KOPT-K1 (cell line): ENCODE results near the gene WDR17.
A peak's percentile ranks its signal among the peaks of the same experiment; 100 is the strongest.
"Not testable (repeated sequence)": the region's sequence is repeated elsewhere in the genome, so short reads cannot be mapped to it uniquely, and the experiment has no call there.

Source experiments
- H3K27ac ChIP-seq: fragments of 200-600 bp; sonication (generic); 2 replicates; pipeline ENCODE4 v1.5.1; 2016; ENCODE audit warnings: antibody characterized with exemption, mild to moderate bottlenecking, low read depth, low read length; ENCODE audit not compliant: poor library complexity, severe bottlenecking
- H3K36me3 ChIP-seq: fragments of 200-600 bp; sonication (generic); 2 replicates; pipeline ENCODE4 v1.5.1; 2017; ENCODE audit warnings: antibody characterized with exemption, mild to moderate bottlenecking, low read length, moderate library complexity; ENCODE audit not compliant: insufficient read depth
- H3K9me3 ChIP-seq: fragments of 200-600 bp; sonication (generic); 2 replicates; pipeline ENCODE4 v1.5.1; 2017; ENCODE audit warnings: antibody characterized with exemption, low read length, mild to moderate bottlenecking; ENCODE audit not compliant: insufficient read depth, poor library complexity, severe bottlenecking

WDR17 gene

GRCh38 chr4:176193938-176194337 is 128.3 kb downstream of the WDR17 start:
- Histone ChIP-seq H3K9me3 (no peaks in the 10 kb centered on the region), H3K27ac (no peak overlapping the region), H3K36me3 (no peaks in the 10 kb centered on the region)

GRCh38 chr4:176195184-176195978 is 129.7 kb downstream of the WDR17 start, which contains the start of gene SPATA4:
Gene SPATA4, minus strand, starts transcription at chr4:176195585. Its CDS starts 23 bp downstream, at chr4:176195562.
- Histone ChIP-seq H3K27ac (peak within 1 kb of the TSS; percentile 7), H3K36me3 (no peaks in the 10 kb centered on the region)

GRCh38 chr4:176198316-176198903 is 132.8 kb downstream of the WDR17 start:
- Histone ChIP-seq H3K9me3 (no peaks in the 10 kb centered on the region), H3K36me3 (no peaks in the 10 kb centered on the region)

More at GRCh38 chr4:176195184-176195978, 129.7 kb downstream of the WDR17 start, which contains the start of gene SPATA4:
- H3K9me3 ChIP-seq, result no peaks in the 10 kb centered on the region

GRCh38 chr4:176205299-176205698 is 139.7 kb downstream of the WDR17 start:
- H3K36me3 ChIP-seq, result no peaks in the 10 kb centered on the region
- H3K9me3 ChIP-seq, result no peaks in the 10 kb centered on the region
- no peak overlapping the region for H3K27ac ChIP-seq

More at GRCh38 chr4:176198316-176198903, 132.8 kb downstream of the WDR17 start:
- H3K27ac ChIP-seq, result no peak overlapping the region

GRCh38 chr4:176207839-176208238 is 142.2 kb downstream of the WDR17 start:
- H3K36me3 ChIP-seq, result no peaks in the 10 kb centered on the region
- H3K27ac ChIP-seq, result no peak overlapping the region
- H3K9me3 ChIP-seq, result no peaks in the 10 kb centered on the region

GRCh38 chr4:176209535-176209934 is 143.9 kb downstream of the WDR17 start:
- no peaks in the 10 kb centered on the region for H3K36me3 ChIP-seq
- H3K27ac ChIP-seq, result no peak overlapping the region
- no peaks in the 10 kb centered on the region for H3K9me3 ChIP-seq

GRCh38 chr4:176210101-176210500 is 144.5 kb downstream of the WDR17 start:
- Histone ChIP-seq H3K36me3 (no peaks in the 10 kb centered on the region), H3K9me3 (no peaks in the 10 kb centered on the region), H3K27ac (no peak overlapping the region)

GRCh38 chr4:176210579-176211296 is 145.1 kb downstream of the WDR17 start:
- Histone ChIP-seq H3K27ac (no peak overlapping the region), H3K9me3 (no peaks in the 10 kb centered on the region), H3K36me3 (no peaks in the 10 kb centered on the region)

- not testable (repeated sequence) for H3K36me3 ChIP-seq, H3K27ac ChIP-seq, H3K9me3 ChIP-seq
These were observed 146.7 kb downstream of the WDR17 start for GRCh38 chr4:176212351-176212750.

GRCh38 chr4:176217510-176217909 is 151.9 kb downstream of the WDR17 start:
- no peaks in the 10 kb centered on the region for H3K36me3 ChIP-seq
- no peak overlapping the region for H3K27ac ChIP-seq
- H3K9me3 ChIP-seq, result no peaks in the 10 kb centered on the region

GRCh38 chr4:176222149-176222548 is 156.5 kb downstream of the WDR17 start:
- Histone ChIP-seq H3K27ac (no peak overlapping the region), H3K9me3 (no peaks in the 10 kb centered on the region), H3K36me3 (no peaks in the 10 kb centered on the region)

- H3K9me3 ChIP-seq, result no peaks in the 10 kb centered on the region
- no peaks in the 10 kb centered on the region for H3K36me3 ChIP-seq
- no peak overlapping the region for H3K27ac ChIP-seq
These were observed 157.9 kb downstream of the WDR17 start for GRCh38 chr4:176223561-176223960.

GRCh38 chr4:176226736-176227135 is 161.1 kb downstream of the WDR17 start:
- no peak overlapping the region for H3K27ac ChIP-seq
- H3K9me3 ChIP-seq, result no peaks in the 10 kb centered on the region
- no peaks in the 10 kb centered on the region for H3K36me3 ChIP-seq

GRCh38 chr4:176229645-176230044 is 164.0 kb downstream of the WDR17 start:
- H3K36me3 ChIP-seq, result no peaks in the 10 kb centered on the region
- no peak overlapping the region for H3K27ac ChIP-seq
- no peaks in the 10 kb centered on the region for H3K9me3 ChIP-seq
